K562 (cell line): ENCODE data around the gene FARP1. TPM values are rescaled to one million over a fixed set of nuclear protein-coding genes. Genes with fewer than 3 reads are reported as not detected.

ENCODE experiments used
- ATF7 ChIP-seq: fragments of 450-650 bp; IDR thresholded peaks from 2 replicates; pipeline ENCODE4 v1.7.1; 2014; ENCODE audit warnings: mild to moderate bottlenecking, moderate library complexity
- DPF2 ChIP-seq: fragments of 450-650 bp; IDR thresholded peaks from 2 replicates; pipeline ENCODE4 v1.6.1; 2016
- ELK1 ChIP-seq: sonication (generic); formaldehyde crosslinking; IDR thresholded peaks from 2 replicates; pipeline ENCODE4 v1.8.1; 2022; ENCODE audit warnings: missing genetic modification reagents
- FOSL1 ChIP-seq: fragments of 200-800 bp; sonication (Bioruptor generic); conservative IDR thresholded peaks from 2 replicates; pipeline ENCODE4 v1.6.1; 2016; ENCODE audit warnings: missing genetic modification characterization, missing compliant biosample characterization
- GATA2 ChIP-seq: sonication (generic); formaldehyde crosslinking; IDR thresholded peaks from 2 replicates; pipeline ENCODE4 v1.4.0; 2020; ENCODE audit warnings: mild to moderate bottlenecking, missing genetic modification reagents
- ILK ChIP-seq: fragments of 450-650 bp; IDR thresholded peaks from 2 replicates; pipeline ENCODE4 v1.6.1; 2016; ENCODE audit warnings: missing genetic modification characterization, low read depth, mild to moderate bottlenecking, missing compliant biosample characterization, moderate library complexity, borderline replicate concordance
- MEF2D ChIP-seq: conservative IDR thresholded peaks from 2 replicates; pipeline ENCODE4 v1.6.1; 2016; ENCODE audit warnings: low read depth, missing genetic modification characterization, missing compliant biosample characterization
- NR1H2 ChIP-seq: sonication (generic); formaldehyde crosslinking; IDR thresholded peaks from 2 replicates; pipeline ENCODE4 v1.4.0; 2020; ENCODE audit warnings: mild to moderate bottlenecking, missing genetic modification reagents
- PHF8 ChIP-seq: fragments of 200-600 bp; sonication (generic); IDR thresholded peaks from 2 replicates; pipeline ENCODE4 v1.6.1; 2012; ENCODE audit warnings: mixed run types, mild to moderate bottlenecking, inconsistent platforms, low read length, moderate library complexity, borderline replicate concordance
- POU5F1 ChIP-seq: fragments of 150-350 bp; IDR thresholded peaks from 2 replicates; pipeline ENCODE4 v1.6.1; 2014; ENCODE audit warnings: borderline replicate concordance, low read length, low read depth, mild to moderate bottlenecking; ENCODE audit not compliant: partially characterized antibody
- RBM39 ChIP-seq: fragments of 200-400 bp; formaldehyde crosslinking; optimal IDR thresholded peaks from 2 replicates; pipeline ENCODE3; 2018; ENCODE audit warnings: low read depth, low read length
- RERE ChIP-seq: sonication (generic); formaldehyde crosslinking; IDR thresholded peaks from 2 replicates; pipeline ENCODE4 v1.8.0; 2023; ENCODE audit warnings: missing genetic modification reagents, mild to moderate bottlenecking, borderline replicate concordance
- TAF7 ChIP-seq: fragments of 450-650 bp; IDR thresholded peaks from 2 replicates; pipeline ENCODE4 v1.6.1; 2016; ENCODE audit warnings: missing genetic modification characterization, missing compliant biosample characterization
- TCF3 ChIP-seq: sonication (generic); formaldehyde crosslinking; IDR thresholded peaks from 2 replicates; pipeline ENCODE4 v1.4.0; 2020; ENCODE audit warnings: mild to moderate bottlenecking, missing genetic modification reagents
- ZBTB1 ChIP-seq: sonication (generic); formaldehyde crosslinking; IDR thresholded peaks from 2 replicates; pipeline ENCODE4 v1.8.1; 2023; ENCODE audit warnings: missing genetic modification reagents, low read depth, mild to moderate bottlenecking, borderline replicate concordance
- ZNF592 ChIP-seq: fragments of 450-650 bp; IDR thresholded peaks from 2 replicates; pipeline ENCODE4 v1.6.1; 2017; ENCODE audit warnings: antibody characterized with exemption, mild to moderate bottlenecking
- polyA plus RNA-seq, 8 experiments: library from polyadenylated mRNA; depleted of rRNA in 4 of 8; stranded (reverse) in 5 of 8; unstranded in 3 of 8; fragments of >200 nt; fragmentation: Nextera tagmentation in 2 of 8; fragmentation: Illumina TruSeq in 1 of 8; extraction: Ambion mirVana in 2 of 8; extraction: Trizol in 1 of 8; gene quantifications; 2 replicates each; pipeline versions ENCODE4 v1.2.1 to v1.2.3, GENCODE V29; 2011 to 2014; ENCODE audit warnings: inconsistent platforms in 1 of 8, missing spikeins in 1 of 8
- total RNA-seq, 7 experiments: library from RNA; depleted of rRNA in 6 of 7; stranded (reverse); fragments of >200 nt in 6 of 7; fragmentation: Illumina TruSeq in 2 of 7; extraction: Trizol in 2 of 7; gene quantifications; 2 replicates each; pipeline versions ENCODE4 v1.2.1 to v1.2.3, GENCODE V29; 2011 to 2021; ENCODE audit warnings: low replicate concordance in 1 of 7

FARP1 gene
- total and polyA plus RNA-seq, 9 of the 15 experiments (the other 6 are each of a cell fraction or from before 2014, with no cell fraction given) = 0.03 to 0.29 (median 0.05) TPM; not detected in 3

DNA sequence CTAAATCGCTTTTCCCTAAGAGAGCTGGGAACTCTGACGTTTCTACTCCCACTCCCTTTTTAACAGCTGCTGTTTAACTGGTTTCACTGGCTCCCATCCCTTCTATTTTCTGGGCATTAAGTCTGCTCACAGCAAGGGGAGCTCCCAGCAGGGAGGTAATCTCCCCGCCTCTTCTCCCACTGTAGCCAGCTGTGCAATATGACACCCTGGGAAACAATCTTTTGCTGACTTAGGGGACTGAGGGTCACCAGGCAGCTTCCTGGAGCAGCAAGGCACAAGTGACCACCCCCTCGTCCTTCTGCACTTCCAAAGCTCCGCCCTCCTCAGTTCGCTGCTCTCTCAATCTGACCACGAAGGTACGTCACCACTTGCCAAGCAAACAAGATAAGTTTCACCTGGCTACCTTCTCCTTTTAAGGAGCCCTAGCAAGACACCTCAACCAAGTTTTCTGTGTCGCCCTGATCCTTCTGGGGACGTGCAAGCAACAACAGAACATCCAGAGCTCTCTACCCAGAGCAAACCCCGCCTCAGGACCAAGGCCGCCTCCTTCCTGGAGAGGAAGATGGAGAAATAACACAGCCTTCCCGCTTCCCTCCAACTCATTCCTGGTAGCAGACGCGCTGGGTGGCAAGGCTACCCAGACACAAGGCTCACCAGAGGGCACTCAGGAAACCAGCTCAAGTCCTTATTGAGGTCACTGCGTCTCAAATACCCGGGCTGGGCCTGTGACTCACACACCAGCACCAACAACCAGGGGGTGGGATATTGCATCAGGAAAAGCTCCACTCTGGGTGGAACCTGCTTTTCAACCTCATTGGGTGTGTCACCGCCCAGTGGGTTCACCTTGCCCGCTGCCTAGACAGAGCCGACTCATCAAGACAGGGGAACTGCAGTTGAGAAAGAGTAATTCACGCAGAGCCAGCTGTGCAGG lies 341.7 kb downstream of the FARP1 start (continued):
- no peak for TF ChIP-seq ZBTB1 (CRISPR knock-in tag)
- no peak for TF ChIP-seq RERE (CRISPR knock-in tag)
- TF ChIP-seq ELK1 (CRISPR knock-in tag) = no peak
- TF ChIP-seq POU5F1 = no peak
- TF ChIP-seq ATF7 = peak; percentile 68
- no peak for TF ChIP-seq ILK
- no peak for TF ChIP-seq GATA2 (CRISPR knock-in tag)
- TF ChIP-seq DPF2 = peak; percentile 61; the same call in 1 of the 2 replicates
- TF ChIP-seq ZNF592 = no peak
- no peak for TF ChIP-seq TAF7 (tag)
- no peak for TF ChIP-seq RBM39
- no peak for TF ChIP-seq MEF2D (tag)
- TF ChIP-seq PHF8 = no peak
- no peak for TF ChIP-seq NR1H2
- TF ChIP-seq TCF3 (CRISPR knock-in tag) = 0 out of 2 replicates have a peak, but pooled peaks have one; percentile 14
- TF ChIP-seq FOSL1 = peak; percentile 79
